ENCODE results near the gene NASP. TPM values are rescaled to one million over a fixed set of nuclear protein-coding genes. Genes with fewer than 3 reads are reported as not detected.

NASP gene
- total and polyA plus RNA-seq, 2 of the 4 experiments (the other 2 are of a cell fraction), result 56.6 to 124 TPM

GRCh38 chr1:45544530-45544929 is 39.3 kb upstream of the NASP start (continued):
- TF ChIP-seq MXI1 (IDR thresholded peaks at IDR 0.05; ENCODE audit: borderline replicate concordance, low read depth, low read length) (no peak), MAFK (IDR thresholded peaks at IDR 0.05; ENCODE audit: low read depth, low read length) (no peak), RFX5 (IDR thresholded peaks at IDR 0.05; ENCODE audit: low read depth, low read length) (no peak), SMC3 (IDR thresholded peaks at IDR 0.05; ENCODE audit: low read depth, low read length) (no peak)

- WGBS, 2 experiments (ENCODE audit: extremely low coverage in 2 of 2, insufficient read length in 1 of 2), result 10% methylated on average over 2 of the region's 6 CpGs; no CpG with 5 or more reads in 1 of the 2 experiments
- peak; percentile 37; the same call in 1 of the 2 replicates for ATAC-seq (ENCODE audit: low read depth)
- intact Hi-C loops (cut with micrococcal nuclease), result no loop called here
- POLR2A ChIA-PET (ENCODE audit: unreplicated experiment), result interaction anchor here (1.0 to 1.1 kb wide), 3 partner anchors 13 to 23 kb away, joined by 4 to 7 read pairs (median 5); partner anchors contain the start of gene PRDX1
- Histone ChIP-seq H4K91ac (ENCODE audit: insufficient read depth, low read depth, low read length) (no peak overlapping the region), H3K4me1 (ENCODE audit: control insufficient read depth, insufficient read depth, low read length) (no peaks in the 10 kb centered on the region), H3K4ac (ENCODE audit: low read depth, low read length) (no peak overlapping the region), H4K8ac (ENCODE audit: low read depth in 2 of 2, low read length in 2 of 2) (0 out of 4 replicates have a peak overlapping the region, but pooled peaks of 1 of the 2 experiments have one; percentile 35), H3K4me3 (ENCODE audit: insufficient read depth, low read depth, low read length) (no peak overlapping the region), H3K9me1 (ENCODE audit: insufficient read depth, low read length) (no peaks in the 10 kb centered on the region), H2BK5ac (ENCODE audit: low read depth, low read length, poor library complexity, severe bottlenecking) (no peak overlapping the region), H3K23ac (ENCODE audit: low read depth, low read length) (no peak overlapping the region; the same call in 1 of the 2 replicates), H2BK15ac (ENCODE audit: low read depth, low read length) (no peak overlapping the region), H2AK9ac (replicated peaks; ENCODE audit: low read depth, low read length, poor library complexity) (no peak overlapping the region), H4K20me1 (ENCODE audit: insufficient read depth, low read length) (no peaks in the 10 kb centered on the region), H3K27ac (ENCODE audit: insufficient read depth, low read length) (no peak overlapping the region), H3K9me3 (ENCODE audit: control insufficient read depth, insufficient read depth, low read length) (no peaks in the 10 kb centered on the region), H3K56ac (ENCODE audit: extremely low read depth, insufficient read depth, low read length) (no peak overlapping the region), H3K18ac (ENCODE audit: low read depth, low read length) (no peak overlapping the region), H2AFZ (replicated peaks; ENCODE audit: low read length, poor library complexity) (peak overlapping the region; percentile 71), H3K36me3 (ENCODE audit: control insufficient read depth, insufficient read depth, low read length) (no peaks in the 10 kb centered on the region), H2BK120ac (ENCODE audit: low read depth, low read length) (no peak overlapping the region), H3K4me2 (ENCODE audit: low read depth, low read length) (no peak overlapping the region), H4K5ac (ENCODE audit: low read depth, low read length) (no peak overlapping the region), H3K9ac (ENCODE audit: low read depth, low read length) (no peak overlapping the region), H3K27me3 (ENCODE audit: control insufficient read depth, insufficient read depth, low read length) (peaks cover 2% of the 10 kb centered on the region; the same call in 1 of the 2 replicates), H3K14ac (replicated peaks; ENCODE audit: low read depth, low read length) (no peak overlapping the region), H3K79me1 (ENCODE audit: low read depth in 1 of 2, low read length in 2 of 2) (no peaks in the 10 kb centered on the region), H2BK20ac (ENCODE audit: low read depth, low read length) (no peak overlapping the region), H2AK5ac (ENCODE audit: low read depth, low read length) (no peak overlapping the region)
- in situ Hi-C loops (cut with MboI; ENCODE audit: low sequenced_read_pairs), result no loop called here
- no TSS peak for BruUV-seq (replicated peaks)
- TF ChIP-seq, protein P1, sequence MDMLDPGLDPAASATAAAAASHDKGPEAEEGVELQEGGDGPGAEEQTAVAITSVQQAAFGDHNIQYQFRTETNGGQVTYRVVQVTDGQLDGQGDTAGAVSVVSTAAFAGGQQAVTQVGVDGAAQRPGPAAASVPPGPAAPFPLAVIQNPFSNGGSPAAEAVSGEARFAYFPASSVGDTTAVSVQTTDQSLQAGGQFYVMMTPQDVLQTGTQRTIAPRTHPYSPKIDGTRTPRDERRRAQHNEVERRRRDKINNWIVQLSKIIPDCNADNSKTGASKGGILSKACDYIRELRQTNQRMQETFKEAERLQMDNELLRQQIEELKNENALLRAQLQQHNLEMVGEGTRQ (IDR thresholded peaks at IDR 0.05; ENCODE audit: low read depth, low read length), result no peak
- CTCF ChIA-PET, result no interaction called here
- dilution Hi-C loops (cut with HindIII; ENCODE audit: low sequenced_read_pairs, unreplicated experiment), result no loop called here
- no peak for DNase-seq
Measured at GRCh38 chr1:45545019-45545493, 38.8 kb upstream of the NASP start.
